ENCODE results near the gene KIF26B.

KIF26B gene

GRCh38 chr1:245153081-245153551 lies 1.7 kb upstream of the KIF26B start:
- no peak for TF ChIP-seq ZNF8 (CRISPR knock-in tag; IDR thresholded peaks at IDR 0.05)
- TF ChIP-seq ZFP30 (CRISPR knock-in tag; IDR thresholded peaks at IDR 0.05), result no peak
- no peak for TF ChIP-seq ZNF565 (CRISPR knock-in tag; conservative IDR thresholded peaks at IDR 0.05; ENCODE audit: low read depth)
- ATAC-seq, result peak; percentile 38

DNA sequence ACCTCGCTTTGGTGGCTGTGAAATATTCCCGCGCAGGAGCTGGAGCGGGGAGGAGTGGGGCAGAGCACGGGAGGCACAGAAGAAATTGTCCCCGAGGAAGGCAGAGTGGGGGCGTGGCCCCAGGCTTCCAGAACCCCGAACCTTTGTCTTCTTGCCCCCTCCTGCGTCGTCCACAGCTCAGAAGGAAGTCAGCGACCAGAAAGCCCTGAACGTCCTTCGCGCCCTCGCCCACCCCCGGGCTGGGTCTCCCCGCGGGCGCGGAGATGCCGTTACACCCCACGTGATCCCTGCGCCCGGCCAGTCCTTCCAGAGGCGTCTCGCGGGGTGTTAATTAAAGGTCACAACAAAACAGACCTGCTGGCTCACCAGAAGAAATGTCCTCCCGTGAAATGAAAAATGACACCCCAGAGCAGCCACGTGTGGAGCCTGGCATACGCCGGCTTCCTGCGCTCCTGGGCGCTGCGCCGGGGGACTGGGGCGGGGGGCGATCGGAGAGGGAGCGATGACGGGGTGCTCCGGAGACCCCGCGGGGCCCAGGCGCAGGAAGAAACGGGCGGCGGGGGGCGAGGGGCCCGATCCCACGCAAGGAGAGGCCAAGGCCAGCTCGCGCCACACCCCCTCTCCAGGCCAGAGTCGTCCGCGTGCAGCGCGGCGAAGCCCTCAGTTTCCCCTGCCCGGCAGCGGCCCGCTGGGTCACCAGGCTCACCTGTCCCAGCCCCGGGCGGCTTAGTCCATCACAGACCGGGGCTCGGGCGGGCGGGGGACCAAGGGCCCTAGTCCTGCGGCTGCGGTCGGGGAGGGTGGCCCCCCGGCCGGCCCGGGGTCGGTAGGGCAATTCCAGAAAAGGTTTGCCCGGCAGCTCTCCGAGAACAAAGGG lies 995 bp upstream of the KIF26B start:
- TF ChIP-seq SNAI2 (CRISPR knock-in tag; IDR thresholded peaks at IDR 0.05) (no peak), GLIS3 (CRISPR knock-in tag; IDR thresholded peaks at IDR 0.05) (no peak), PPARA (CRISPR knock-in tag; IDR thresholded peaks at IDR 0.05; ENCODE audit: borderline replicate concordance) (no peak), ZFP3 (CRISPR knock-in tag; IDR thresholded peaks at IDR 0.05) (no peak), TCF4 (CRISPR knock-in tag; IDR thresholded peaks at IDR 0.05; ENCODE audit: borderline replicate concordance) (no peak), TOX (CRISPR knock-in tag; IDR thresholded peaks at IDR 0.05; ENCODE audit: borderline replicate concordance) (no peak), ISL1 (CRISPR knock-in tag; IDR thresholded peaks at IDR 0.05) (no peak)
- ATAC-seq, result peak; percentile 24

DNA sequence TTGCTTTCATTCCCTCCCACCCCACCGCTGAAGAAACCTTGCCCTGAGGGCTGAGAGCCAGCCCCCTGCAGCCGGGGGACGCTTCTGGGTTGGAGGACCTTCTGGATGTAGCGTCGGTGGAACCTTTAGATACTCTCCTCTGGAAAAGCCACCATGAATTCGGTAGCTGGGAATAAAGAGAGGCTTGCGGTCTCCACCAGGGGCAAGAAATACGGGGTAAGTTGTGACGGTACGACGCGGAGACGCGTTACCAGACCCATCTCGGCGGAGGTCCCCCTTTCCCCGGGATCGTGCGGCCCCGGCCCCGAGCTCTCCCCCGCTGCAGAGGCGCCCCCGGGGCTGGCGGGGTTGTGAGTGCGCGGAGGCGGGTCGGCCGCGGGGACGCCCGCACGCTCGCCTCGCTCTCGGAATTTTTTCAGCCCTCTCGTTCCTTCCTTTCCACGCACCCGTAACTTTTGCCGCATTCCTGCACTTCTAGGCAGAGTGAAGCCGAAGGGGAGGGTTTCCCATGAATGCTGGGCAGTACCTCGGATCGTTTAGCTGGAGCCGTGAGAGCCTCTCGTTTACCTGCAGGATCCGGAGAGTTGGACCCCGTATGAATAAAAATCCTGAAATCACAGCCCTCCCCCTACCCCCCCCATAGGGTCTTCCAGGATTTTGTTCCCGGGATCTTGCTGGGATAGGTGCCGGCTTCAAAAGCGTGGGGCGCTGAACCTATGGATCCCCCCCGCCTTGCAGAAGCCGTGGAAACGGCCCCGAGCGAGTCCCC lies 671 bp downstream of the KIF26B start:
- TF ChIP-seq OSR1 (CRISPR knock-in tag; IDR thresholded peaks at IDR 0.05) (no peak), CREB5 (CRISPR knock-in tag; IDR thresholded peaks at IDR 0.05; ENCODE audit: low read depth) (no peak), ESRRG (CRISPR knock-in tag; IDR thresholded peaks at IDR 0.05) (no peak), PPARA (CRISPR knock-in tag; IDR thresholded peaks at IDR 0.05; ENCODE audit: borderline replicate concordance) (no peak), ZFP3 (CRISPR knock-in tag; IDR thresholded peaks at IDR 0.05) (no peak), ZNF565 (CRISPR knock-in tag; conservative IDR thresholded peaks at IDR 0.05; ENCODE audit: low read depth) (no peak), ARNTL (CRISPR knock-in tag; IDR thresholded peaks at IDR 0.05; ENCODE audit: borderline replicate concordance, low read depth) (no peak), POU6F1 (CRISPR knock-in tag; IDR thresholded peaks at IDR 0.05; ENCODE audit: borderline replicate concordance, low read depth) (no peak), ZC3H10 (CRISPR knock-in tag; IDR thresholded peaks at IDR 0.05) (no peak), TOX (CRISPR knock-in tag; IDR thresholded peaks at IDR 0.05; ENCODE audit: borderline replicate concordance) (no peak), CSDC2 (CRISPR knock-in tag; IDR thresholded peaks at IDR 0.05) (no peak), BACH2 (CRISPR knock-in tag; IDR thresholded peaks at IDR 0.05; ENCODE audit: borderline replicate concordance) (no peak), ISL1 (CRISPR knock-in tag; IDR thresholded peaks at IDR 0.05) (no peak)
- TF ChIP-seq, protein P1, sequence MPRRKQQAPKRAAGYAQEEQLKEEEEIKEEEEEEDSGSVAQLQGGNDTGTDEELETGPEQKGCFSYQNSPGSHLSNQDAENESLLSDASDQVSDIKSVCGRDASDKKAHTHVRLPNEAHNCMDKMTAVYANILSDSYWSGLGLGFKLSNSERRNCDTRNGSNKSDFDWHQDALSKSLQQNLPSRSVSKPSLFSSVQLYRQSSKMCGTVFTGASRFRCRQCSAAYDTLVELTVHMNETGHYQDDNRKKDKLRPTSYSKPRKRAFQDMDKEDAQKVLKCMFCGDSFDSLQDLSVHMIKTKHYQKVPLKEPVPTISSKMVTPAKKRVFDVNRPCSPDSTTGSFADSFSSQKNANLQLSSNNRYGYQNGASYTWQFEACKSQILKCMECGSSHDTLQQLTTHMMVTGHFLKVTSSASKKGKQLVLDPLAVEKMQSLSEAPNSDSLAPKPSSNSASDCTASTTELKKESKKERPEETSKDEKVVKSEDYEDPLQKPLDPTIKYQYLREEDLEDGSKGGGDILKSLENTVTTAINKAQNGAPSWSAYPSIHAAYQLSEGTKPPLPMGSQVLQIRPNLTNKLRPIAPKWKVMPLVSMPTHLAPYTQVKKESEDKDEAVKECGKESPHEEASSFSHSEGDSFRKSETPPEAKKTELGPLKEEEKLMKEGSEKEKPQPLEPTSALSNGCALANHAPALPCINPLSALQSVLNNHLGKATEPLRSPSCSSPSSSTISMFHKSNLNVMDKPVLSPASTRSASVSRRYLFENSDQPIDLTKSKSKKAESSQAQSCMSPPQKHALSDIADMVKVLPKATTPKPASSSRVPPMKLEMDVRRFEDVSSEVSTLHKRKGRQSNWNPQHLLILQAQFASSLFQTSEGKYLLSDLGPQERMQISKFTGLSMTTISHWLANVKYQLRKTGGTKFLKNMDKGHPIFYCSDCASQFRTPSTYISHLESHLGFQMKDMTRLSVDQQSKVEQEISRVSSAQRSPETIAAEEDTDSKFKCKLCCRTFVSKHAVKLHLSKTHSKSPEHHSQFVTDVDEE (CRISPR knock-in tag; IDR thresholded peaks at IDR 0.05), result no peak
- TF ChIP-seq, protein P2, sequence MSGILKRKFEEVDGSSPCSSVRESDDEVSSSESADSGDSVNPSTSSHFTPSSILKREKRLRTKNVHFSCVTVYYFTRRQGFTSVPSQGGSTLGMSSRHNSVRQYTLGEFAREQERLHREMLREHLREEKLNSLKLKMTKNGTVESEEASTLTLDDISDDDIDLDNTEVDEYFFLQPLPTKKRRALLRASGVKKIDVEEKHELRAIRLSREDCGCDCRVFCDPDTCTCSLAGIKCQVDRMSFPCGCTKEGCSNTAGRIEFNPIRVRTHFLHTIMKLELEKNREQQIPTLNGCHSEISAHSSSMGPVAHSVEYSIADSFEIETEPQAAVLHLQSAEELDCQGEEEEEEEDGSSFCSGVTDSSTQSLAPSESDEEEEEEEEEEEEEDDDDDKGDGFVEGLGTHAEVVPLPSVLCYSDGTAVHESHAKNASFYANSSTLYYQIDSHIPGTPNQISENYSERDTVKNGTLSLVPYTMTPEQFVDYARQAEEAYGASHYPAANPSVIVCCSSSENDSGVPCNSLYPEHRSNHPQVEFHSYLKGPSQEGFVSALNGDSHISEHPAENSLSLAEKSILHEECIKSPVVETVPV (CRISPR knock-in tag; IDR thresholded peaks at IDR 0.05), result no peak
- peak; percentile 34 for ATAC-seq

All from SK-N-SH treated with all-trans-retinoic acid at 6 μM for 48 hours (cell line).